Measurements from ENCODE around the gene PPP6C.
"Not testable (repeated sequence)": the region's sequence is repeated elsewhere in the genome, so short reads cannot be mapped to it uniquely, and the experiment has no call there.

PPP6C gene

DNA sequence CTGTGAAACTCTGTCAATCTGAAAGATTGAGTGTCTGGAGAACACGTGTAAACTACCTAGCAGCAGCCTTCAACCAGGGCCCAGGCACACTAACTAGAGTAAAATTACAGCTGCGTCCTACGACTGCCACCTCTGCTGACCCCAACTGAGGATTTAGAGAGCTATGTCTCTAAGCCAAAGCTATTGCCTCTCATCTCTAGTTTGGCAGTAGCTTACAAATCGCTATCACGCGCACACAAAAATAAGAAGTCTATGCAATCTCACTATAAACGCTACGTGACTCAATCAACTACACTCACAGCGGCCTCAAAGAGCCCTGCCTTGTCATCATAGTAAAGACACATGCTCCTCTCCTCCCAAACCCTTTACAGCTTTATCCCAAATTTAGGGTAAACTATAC, 8.7 kb downstream of the PPP6C start:
- DNase-seq, result no peak

DNA sequence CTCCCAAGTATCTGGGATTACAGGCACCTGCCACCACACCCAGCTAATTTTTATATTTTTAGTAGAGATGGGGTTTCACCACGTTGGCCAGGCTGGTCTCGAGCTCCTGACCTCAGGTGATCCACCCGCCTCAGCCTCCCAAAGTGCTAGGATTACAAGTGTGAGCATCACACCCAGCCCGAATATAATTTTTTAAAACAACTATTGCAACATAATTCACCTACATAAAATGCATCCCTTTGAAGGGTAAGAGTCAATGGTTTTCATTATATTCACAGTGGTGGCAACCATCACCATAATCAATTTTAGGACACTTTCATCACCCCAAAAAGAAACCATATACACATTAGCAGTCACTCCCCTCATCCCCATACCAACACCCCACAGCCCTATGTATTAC, 9.8 kb downstream of the PPP6C start:
- not testable (repeated sequence) for DNase-seq

DNA sequence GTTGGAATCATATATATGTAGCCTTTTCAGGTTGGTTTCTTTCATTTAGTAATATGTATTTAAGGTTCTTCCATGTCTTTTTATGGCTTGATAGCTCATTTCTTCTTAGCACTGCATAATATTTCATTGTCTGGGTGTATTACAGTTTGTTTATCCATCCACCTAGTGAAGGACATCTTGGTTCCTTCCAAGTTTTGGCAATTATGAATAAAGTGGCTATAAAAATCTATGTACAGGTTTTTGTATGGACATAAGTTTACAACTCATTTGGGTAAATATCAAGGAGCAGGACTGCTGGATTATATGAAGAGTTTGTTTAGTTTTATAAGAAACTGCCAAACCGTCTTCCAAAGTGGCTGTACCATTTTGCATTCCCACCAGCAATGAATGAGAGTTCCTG, 11.7 kb downstream of the PPP6C start:
- no peak for DNase-seq

DNA sequence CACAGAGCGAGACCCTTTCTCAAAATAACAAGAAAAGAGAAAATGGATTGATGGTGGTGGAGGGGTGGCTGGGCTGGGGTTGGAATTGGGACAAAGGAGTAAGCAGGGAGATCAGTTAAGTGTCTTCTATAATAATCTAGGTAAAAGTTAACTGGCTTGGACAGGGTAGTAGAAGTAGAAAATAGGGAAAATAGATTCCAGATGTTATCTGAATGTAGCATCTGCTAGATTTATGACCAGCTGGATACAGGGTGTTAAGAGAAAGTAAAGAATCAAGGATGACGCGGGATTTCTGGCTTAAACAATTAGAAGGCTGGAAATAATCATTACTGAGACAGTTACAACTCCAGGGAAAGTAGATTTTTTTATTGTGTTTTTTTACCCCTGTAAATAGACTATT, 13.0 kb downstream of the PPP6C start:
- no peak for DNase-seq

DNA sequence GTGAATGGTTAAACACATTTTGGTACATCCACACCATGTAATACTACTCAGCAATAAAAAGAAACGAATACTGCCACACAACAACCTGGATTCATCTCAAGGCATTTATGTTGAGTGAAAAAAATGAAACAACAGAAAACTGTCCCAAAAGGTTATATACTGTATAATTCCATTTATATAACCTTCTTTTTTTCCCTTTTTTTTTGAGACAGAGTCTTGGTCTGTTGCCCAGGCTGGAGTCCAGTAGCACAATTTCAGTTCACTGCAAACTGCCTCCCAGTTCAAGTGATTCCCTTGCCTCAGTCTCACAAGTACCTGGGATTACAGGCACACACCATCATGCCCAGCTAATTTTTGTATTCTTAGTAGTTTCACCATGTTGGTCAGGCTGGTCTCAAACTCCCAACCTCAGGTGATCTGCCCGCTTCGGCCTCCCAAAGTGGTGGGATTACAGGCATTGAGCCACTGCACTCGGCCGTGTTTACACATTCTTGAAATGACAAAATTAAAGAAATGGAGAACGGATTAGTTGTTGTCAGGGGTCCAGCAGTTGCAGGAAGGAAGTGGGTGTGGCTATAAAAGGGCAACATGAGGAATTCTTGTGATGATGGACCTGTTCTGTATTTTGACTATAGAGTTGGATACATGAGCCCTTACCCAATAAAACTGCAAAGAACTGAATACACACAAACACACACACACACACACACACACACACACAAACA, 17.4 kb downstream of the PPP6C start:
- no peak for DNase-seq

DNA sequence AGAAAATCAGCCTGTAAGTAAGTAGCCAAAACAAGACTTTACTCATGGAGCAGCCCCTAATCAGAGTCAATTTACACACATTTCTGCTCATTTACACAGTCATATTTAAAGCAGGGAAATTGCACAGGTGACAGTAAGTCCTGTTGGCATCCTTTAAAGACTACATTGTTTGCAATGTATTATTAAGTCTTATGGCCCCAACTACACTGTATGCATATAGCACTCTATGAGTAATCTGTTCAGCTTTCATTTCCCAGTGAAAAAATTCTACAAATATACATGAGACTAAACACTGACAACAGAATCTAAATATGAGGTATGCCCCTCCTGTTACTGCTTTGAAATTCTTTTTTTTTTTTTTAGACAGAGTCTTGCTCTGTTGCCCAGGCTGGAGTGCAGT, 19.7 kb downstream of the PPP6C start:
- DNase-seq, result no peak

DNA sequence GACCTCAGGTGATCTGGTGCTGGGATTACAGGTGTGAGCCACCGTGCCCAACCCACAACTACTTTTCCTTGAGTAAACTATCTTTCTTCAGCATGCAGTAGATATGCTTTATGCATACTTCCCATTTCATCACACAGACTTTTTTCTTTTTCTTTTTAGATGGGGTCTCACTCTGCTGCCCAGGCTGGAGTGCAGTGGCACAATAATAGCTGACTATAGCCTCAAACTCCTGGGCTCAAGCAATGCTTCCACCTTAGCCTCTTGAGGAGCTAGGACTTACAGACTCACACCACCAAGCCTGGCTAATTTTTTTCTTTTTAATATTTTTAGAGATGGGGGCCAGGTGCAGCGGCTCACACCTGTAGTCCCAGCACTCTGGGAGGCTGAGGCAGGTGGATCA, 22.8 kb downstream of the PPP6C start:
- DNase-seq, result no peak

DNA sequence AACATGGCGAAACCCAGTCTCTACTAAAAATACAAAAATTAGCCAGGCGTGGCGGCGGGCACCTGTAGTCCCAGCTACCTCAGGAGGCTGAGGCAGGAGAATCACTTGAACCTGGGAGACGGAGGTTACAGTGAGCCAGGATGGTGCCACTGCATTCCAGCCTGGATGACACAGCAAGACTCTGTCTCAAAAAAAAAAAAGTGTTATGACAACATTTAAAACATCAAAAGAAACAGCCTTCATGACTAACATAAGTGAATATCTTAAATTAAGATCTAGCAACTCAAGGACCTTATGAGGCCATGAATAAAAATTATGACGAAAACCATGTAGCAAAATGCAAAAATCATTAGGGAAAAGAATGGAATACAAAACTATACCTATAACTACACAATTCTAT, 26.7 kb downstream of the PPP6C start:
- DNase-seq, result not testable (repeated sequence)

DNA sequence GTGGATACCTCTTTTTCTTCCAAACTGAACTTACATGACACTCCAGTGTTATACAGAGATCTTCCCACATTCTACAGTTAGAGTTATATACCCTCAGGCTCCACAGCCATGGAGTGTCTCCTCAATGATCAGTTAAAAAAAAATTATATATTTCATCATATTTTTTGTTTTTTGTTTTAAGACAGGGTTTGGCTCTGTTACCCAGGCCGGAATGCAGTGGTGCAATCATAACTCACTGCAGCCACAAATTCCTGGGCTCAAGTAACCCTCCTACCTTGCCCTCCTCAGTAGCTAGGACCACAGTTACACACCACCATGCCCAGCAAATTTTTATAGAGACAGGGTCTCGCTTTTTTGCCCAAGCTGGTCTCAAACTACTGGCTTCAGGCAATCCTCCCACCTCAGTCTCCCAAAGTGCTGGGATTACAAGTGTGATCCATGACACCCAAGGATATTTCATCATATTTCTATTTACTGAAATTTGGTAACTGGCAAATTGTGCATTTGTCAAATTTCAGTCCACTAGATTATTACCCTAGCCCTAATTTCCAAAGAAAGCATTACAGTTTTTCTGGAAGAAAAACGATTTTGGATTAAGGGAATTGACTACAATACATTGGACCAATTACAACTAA, 28.2 kb downstream of the PPP6C start:
- DNase-seq, result no peak

DNA sequence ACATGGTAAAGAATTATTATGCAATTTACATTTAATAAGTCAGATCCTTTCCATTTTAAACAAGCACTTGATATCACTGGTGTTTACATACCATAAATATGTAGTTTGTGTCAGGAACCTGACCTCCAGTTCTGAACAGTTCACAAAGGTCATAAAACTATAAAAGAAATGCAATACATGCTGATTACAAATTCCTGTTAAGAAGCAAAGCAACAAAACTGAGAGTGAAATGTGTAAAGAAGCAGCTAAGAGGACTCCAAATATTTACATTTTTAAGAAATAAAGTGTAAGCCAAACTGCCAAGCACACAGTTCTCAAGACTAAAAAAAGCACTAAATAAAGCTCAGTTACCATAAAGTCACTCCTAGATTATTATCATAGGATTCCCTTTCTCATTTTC, 28.9 kb downstream of the PPP6C start:
- DNase-seq, result no peak

DNA sequence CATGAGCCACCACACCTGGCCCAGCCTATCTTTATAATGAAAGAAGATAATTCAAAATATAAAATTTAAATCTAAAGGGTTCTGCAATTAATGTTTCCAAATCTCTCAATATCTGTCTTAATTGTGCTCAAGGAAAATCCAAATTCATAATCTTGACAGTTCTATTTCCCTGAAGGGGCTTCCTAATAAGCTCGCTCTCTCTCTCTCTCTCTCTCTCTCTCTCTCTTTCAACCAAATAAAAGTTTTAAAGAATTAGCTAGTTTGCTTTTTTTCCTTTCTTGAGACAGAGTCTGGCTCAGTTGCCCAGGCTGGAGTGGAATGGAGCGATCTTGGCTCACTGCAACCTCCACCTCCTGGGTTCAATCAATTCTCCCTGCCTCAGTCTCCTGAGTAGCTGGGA, 33.1 kb downstream of the PPP6C start:
- DNase-seq, result no peak

DNA sequence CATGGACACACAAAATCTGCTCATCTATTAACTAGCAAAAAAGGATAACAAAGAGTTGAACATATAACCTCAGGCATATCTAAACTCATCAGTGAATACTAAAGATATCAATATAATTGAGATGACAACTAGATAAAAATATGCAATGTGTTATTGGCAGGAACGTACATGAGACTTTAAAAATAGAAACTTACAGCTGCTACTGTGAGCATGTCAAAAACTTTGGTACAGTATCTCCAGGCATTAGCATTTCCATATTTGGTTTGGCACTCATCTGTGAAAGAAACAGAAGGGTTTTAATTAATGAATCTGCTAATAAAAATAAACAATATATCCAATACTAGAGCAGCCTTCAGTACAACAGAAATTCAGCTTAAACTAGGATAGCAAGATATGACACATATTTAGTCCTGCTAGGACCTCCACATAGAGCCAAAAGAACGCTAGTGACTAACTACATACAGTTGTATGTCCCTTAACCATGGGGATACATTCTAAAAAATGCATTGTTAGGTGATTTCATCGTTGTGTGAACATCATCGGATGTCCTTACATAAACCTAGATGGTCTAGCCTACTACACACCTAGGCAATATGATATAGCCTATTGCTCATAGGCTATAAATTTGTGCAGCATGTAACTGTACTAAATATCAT, 35.8 kb downstream of the PPP6C start:
- DNase-seq, result no peak

DNA sequence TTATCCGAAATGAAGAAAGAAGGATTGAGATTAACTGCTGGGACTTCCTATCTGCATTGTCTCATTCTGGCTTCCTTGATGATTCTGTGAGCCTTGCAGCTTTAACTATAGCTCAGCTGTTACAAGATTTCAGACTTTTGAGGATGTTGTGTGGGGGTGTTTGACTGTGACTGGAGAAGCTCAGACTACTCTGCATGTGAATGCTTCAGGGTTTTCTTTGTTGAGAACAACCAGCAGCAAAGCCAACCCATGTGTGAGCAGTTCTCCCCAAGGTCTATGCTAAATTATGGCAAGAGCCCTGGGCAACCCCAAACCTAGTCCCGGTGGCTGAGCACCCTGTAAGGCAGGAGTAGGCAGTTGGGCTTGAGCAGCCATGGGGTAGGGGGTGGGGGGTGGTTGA, 37.9 kb downstream of the PPP6C start:
- no peak for DNase-seq

DNA sequence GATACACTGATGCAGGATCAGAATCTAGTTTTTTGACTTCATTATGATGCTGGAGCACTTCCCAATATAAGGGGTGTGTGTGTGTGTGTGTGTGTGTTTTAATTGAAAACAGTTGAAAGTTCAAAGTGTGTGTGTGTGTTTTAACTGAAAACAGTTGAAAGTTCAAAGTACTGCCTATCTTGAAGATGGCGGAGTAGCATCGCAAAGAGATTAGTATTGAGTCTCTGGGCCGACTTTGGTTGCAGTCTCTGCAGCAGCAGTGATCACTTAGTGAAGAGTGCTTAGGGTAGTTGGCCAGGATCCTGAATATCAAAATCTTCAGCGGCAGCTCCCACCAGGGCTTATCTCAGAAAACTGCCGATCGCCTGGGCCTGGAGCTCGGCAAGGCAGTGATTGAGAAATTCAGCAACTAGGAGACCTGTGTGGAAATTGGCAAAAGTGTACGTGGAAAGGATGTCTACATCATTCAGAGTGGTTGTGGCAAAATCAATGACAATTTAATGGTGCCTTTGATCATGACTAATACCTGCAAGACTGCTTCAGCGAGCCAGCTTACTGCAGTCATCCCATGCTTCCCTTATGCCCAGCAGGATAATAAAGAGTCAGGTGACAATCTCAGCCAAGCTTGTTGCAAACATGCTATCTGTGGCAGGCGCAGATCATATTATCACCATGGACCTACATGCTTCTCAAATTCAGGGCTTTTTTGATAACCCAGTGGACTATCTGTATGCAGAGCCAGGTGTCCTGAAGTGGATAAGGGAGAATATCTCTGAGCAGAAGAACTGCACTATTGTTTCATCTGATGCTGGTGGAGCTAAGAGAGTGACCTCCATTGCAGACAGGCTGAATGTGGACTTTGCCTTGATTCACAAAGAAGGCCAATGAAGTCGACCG, 39.0 kb downstream of the PPP6C start:
- no peak for DNase-seq

DNA sequence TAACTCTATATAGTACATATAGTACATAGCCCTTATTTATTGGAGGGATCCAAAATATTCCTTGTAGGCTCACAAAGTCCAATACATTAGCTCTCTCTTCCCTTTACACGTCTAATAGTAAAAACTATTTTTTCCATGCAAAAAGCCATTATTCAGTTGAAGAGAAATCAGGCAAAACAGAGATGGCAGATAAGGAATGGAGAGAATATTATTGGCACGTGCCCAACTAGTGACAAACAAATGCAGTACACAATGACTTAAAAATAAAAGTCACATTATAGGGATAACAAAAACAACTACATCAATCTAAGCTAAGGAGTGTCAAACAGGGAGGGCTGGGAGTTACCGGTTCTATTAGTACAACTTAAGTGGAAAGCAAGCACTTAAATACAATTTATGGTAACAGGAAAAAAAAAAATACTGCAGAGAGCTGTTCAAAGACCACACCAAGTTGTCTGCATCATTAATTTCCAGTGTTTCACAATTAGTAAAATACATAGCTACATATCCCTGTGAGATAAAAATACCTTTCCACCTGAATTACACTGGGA, 42.1 kb downstream of the PPP6C start:
- DNase-seq, result no peak

DNA sequence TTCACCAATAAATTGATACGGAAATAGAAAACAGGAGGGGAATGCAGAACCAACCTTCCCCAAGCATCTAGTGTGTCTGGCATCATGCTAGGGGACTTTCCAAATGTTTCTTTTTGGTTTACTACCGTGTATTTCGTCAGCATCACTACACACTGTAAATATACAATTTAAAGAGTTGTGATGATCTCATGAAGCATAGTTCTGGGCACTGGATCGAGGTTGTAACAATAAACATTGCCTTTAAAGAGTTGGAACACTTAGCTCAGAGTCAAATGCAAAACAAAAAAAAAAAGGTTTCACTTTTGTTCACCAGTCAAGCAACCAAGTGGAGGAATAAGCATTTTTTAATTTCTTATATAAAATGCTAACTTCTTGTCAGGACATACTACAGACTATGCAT, 43.4 kb downstream of the PPP6C start:
- no peak for DNase-seq

DNA sequence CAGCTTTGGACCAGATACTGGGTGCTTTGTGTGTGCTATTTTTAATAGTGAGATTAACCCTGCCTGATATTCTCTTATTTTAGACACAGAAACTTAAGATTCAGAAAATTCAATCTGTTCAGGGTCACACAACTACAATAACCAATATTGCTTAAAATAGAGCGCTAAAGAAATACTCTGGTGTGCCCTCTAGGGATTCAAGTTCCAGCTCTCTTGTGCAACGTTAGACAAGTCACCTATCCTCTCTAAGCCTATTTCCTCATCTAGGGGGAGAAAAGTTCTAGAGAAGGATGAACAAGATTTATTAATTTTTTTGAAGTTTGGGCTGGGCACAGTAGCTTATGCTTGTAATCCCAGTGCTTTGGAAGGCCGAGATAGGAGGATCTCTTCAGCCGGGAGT, 44.2 kb downstream of the PPP6C start:
- no peak for DNase-seq

DNA sequence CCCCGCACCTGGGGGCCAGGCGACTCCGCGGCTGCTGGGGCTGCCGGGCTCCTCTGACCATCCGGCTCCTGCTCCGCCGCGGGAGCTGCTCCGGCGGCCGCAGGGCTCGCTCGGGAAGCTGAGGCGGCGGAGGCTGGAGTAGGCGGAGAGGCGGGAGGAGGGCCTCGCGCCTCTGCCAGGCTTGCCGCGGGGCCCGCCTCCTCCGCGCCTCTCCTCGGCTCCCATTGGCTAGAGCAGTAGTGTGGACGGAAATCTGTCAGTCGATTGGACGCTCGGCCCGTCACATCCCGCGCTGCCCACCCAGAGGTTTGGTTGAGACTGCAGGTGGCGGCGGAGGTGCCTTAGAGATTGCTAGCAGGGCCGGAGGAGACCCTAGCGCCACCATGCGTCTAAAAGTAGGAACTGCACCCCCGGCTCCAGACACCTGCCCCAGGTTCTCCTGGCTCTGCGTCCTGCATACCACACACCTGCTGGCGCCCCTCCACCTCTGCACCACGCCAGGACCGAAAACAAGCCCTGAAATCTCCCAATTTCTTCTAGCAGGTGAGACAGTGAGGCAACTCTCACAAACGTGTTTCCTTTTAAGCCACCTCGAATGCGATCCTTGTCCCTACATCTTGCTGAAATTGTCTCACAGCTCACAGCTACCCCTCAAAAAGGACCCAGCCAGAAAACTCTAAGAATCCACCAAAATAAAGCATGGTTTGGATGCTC, 46.1 kb downstream of the PPP6C start, which contains the start of gene SCAI:
Gene SCAI, minus strand, starts transcription at position 152 of the 714 bp plus-strand sequence. Its CDS starts 91 bp downstream, at position 61.
- DNase-seq, result peak; percentile 98

DNA sequence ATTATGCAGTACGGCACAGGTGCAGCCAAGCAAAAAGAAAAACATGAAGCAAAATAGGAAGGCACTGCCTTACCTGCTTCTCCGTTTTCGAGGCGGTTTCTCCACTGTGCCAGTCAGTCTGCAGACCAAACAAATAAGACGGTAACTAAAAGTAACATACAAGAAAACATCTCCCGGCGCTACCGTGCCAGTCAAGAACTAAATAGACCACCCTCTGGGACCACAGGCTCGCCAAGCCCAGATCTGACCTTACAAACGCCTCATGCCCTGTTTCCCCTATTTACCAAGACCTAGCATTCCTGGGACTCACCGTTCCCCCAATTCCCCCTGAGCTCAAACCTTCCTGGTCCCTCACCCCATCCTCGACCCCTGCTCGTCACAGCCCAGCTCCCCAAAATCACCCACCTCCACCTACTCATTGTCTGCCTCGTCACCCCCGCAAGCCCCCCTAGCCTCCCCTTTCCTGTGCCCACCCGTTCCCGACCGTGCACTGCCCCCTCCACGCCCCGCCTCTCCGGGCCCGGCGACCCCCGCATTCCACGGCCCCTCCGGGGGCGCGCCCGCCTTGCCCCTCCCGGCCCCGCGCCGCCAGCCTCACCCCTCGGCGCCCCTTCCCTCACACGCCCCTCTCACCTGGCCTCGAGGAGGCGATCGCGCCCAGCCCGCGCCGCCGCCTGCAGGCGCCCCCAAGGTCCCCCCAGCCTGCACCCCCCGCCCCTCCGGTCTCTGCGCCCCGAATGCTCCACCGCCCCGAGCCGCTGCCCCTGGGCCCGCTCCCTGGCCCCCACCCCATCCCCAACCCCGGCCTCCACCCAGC, 46.8 kb downstream of the PPP6C start:
- DNase-seq, result no peak

DNA sequence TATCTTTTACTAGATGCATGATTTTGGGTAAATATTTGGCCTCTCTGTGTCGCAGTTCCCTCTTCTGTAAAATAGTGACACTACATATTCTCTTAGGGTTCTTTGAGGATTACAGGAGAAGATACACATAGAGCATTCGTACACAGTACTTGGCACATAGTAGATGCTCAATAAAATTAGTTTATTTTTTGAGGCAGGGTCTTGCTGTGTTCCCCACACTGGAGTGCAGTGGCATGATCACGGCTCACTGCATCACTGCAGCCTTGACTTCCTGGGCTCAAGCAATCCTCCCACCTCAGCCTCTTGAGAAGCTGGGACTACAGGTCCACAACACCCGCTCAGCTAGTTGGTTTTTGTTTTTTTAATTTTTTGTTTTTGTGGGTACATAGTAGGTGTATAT, 47.9 kb downstream of the PPP6C start:
- DNase-seq, result no peak

DNA sequence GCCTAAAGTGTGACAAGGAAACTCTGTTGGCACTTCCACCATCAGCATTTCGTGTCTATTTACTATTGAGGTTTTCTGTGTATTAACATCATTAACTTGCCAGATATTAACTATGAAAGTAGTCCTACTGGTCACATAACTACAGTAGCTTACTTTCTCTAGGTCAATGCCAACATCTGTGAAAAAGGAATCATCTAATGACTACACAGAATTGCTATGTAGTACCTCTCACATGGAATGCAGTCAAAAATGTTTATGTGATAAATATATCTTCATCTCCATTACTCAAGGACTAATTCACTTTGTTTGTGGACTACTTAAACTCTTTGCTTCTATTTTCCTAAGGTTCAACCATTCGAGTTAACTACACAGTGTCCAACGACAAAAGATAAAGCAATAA, 48.4 kb downstream of the PPP6C start:
- DNase-seq, result no peak
